WTC11 (cell line): ENCODE measurements around the gene ATP6V1G1. TPM values are rescaled to one million over a fixed set of nuclear protein-coding genes. Genes with fewer than 3 reads are reported as not detected.

Experiments used
- ATAC-seq: fragments of 200-7000 bp; cut with Tn5 transposase; 2 replicates; pipeline ENCODE4 v1.10.0; 2021; ENCODE audit warnings: mild to moderate bottlenecking, moderate library complexity
- CTCF ChIA-PET: fragments of 300-600 bp; sonication (Branson Sonifier 250); formaldehyde crosslinking; loops from one replicate; lab custom pipeline; 2021; ENCODE audit warnings: antibody characterized with exemption; lab: Charles Lee
- POLR2A ChIA-PET: fragments of 350-600 bp; sonication (Branson Sonifier 250); formaldehyde crosslinking; loops from one replicate; lab custom pipeline; 2021; ENCODE audit warnings: antibody characterized with exemption; lab: Charles Lee
- DNase-seq: peaks from one replicate; pipeline ENCODE4 v3.0.0; 2021; ENCODE audit warnings: low spot score
- H3K27ac Mint-ChIP-seq: 2 replicates; pipeline ENCODE4 v1.8.0; 2021; ENCODE audit warnings: mixed read lengths
- H3K27me3 Mint-ChIP-seq: 2 replicates; pipeline ENCODE4 v1.8.0; 2021; ENCODE audit warnings: low read depth, mild to moderate bottlenecking, moderate library complexity, mixed read lengths
- H3K36me3 Mint-ChIP-seq: 2 replicates; pipeline ENCODE4 v1.8.0; 2021; ENCODE audit warnings: mixed read lengths
- H3K4me1 Mint-ChIP-seq: 2 replicates; pipeline ENCODE4 v1.8.0; 2022; ENCODE audit warnings: mixed read lengths
- H3K4me3 Mint-ChIP-seq: 2 replicates; pipeline ENCODE4 v1.8.0; 2021; ENCODE audit warnings: mild to moderate bottlenecking, moderate library complexity, mixed read lengths
- H3K9me3 Mint-ChIP-seq: 2 replicates; pipeline ENCODE4 v1.8.0; 2021; ENCODE audit warnings: mixed read lengths
- CDX4 ChIP-seq: fragments of 250-450 bp; sonication (Bioruptor Pico); IDR thresholded peaks from 2 replicates; pipeline ENCODE4 v1.9.0; 2021; ENCODE audit warnings: moderate library complexity, mild to moderate bottlenecking, inconsistent platforms, borderline replicate concordance
- CREB1 ChIP-seq: sonication (generic); formaldehyde crosslinking; IDR thresholded peaks from 2 replicates; pipeline ENCODE4 v1.8.0; 2023; ENCODE audit warnings: mild to moderate bottlenecking, missing genetic modification reagents
- CTCF ChIP-seq: fragments of 200-600 bp; IDR thresholded peaks from 2 replicates; pipeline ENCODE4 v1.8.0; 2022; ENCODE audit warnings: antibody characterized with exemption
- ESRRA ChIP-seq: sonication (generic); formaldehyde crosslinking; IDR thresholded peaks from 2 replicates; pipeline ENCODE4 v1.8.1; 2022; ENCODE audit warnings: mild to moderate bottlenecking, missing genetic modification reagents, borderline replicate concordance
- FOXJ3 ChIP-seq: sonication (generic); formaldehyde crosslinking; IDR thresholded peaks from 2 replicates; pipeline ENCODE4 v1.9.0; 2021; ENCODE audit warnings: missing genetic modification reagents, mild to moderate bottlenecking, borderline replicate concordance
- FOXP4 ChIP-seq: sonication (generic); formaldehyde crosslinking; IDR thresholded peaks from 2 replicates; pipeline ENCODE4 v1.8.0; 2022; ENCODE audit warnings: mild to moderate bottlenecking, missing genetic modification reagents
- GRHL2 ChIP-seq: fragments of 250-450 bp; sonication (Bioruptor Pico); IDR thresholded peaks from 2 replicates; pipeline ENCODE4 v1.8.0; 2022; ENCODE audit warnings: mild to moderate bottlenecking, moderate library complexity; ENCODE audit not compliant: insufficient replicate concordance, severe bottlenecking
- HMGXB4 ChIP-seq: sonication (generic); formaldehyde crosslinking; IDR thresholded peaks from 2 replicates; pipeline ENCODE4 v1.8.1; 2023; ENCODE audit warnings: mild to moderate bottlenecking, moderate library complexity, missing genetic modification reagents
- JUN ChIP-seq: sonication (generic); formaldehyde crosslinking; IDR thresholded peaks from 2 replicates; pipeline ENCODE4 v1.8.0; 2023; ENCODE audit warnings: mild to moderate bottlenecking, missing genetic modification reagents
- KAT7 ChIP-seq: sonication (generic); formaldehyde crosslinking; IDR thresholded peaks from 2 replicates; pipeline ENCODE4 v1.8.1; 2023; ENCODE audit warnings: missing genetic modification reagents, mild to moderate bottlenecking, borderline replicate concordance
- MXD4 ChIP-seq: fragments of 250-450 bp; sonication (Bioruptor Pico); IDR thresholded peaks from 2 replicates; pipeline ENCODE4 v1.8.0; 2021; ENCODE audit warnings: mild to moderate bottlenecking, moderate library complexity, borderline replicate concordance
- MYBL2 ChIP-seq: sonication (generic); formaldehyde crosslinking; IDR thresholded peaks from 2 replicates; pipeline ENCODE4 v1.8.1; 2023; ENCODE audit warnings: mild to moderate bottlenecking, moderate library complexity, missing genetic modification reagents
- NR1H2 ChIP-seq: sonication (generic); formaldehyde crosslinking; IDR thresholded peaks from 2 replicates; pipeline ENCODE4 v1.9.0; 2021; ENCODE audit warnings: mild to moderate bottlenecking, moderate library complexity, missing genetic modification reagents
- NR3C1 ChIP-seq: sonication (generic); formaldehyde crosslinking; conservative IDR thresholded peaks from 2 replicates; pipeline ENCODE4 v1.8.1; 2023; ENCODE audit warnings: low read depth, mild to moderate bottlenecking, missing genetic modification reagents
- PREB ChIP-seq: sonication (generic); formaldehyde crosslinking; IDR thresholded peaks from 2 replicates; pipeline ENCODE4 v1.8.1; 2022; ENCODE audit warnings: mild to moderate bottlenecking, missing genetic modification reagents, moderate library complexity, borderline replicate concordance
- SMAD3 ChIP-seq: sonication (generic); formaldehyde crosslinking; IDR thresholded peaks from 2 replicates; pipeline ENCODE4 v1.8.0; 2022; ENCODE audit warnings: missing genetic modification reagents, mild to moderate bottlenecking, borderline replicate concordance
- SP1 ChIP-seq: sonication (generic); formaldehyde crosslinking; conservative IDR thresholded peaks from 2 replicates; pipeline ENCODE4 v1.8.1; 2022; ENCODE audit warnings: missing genetic modification reagents
- TEAD4 ChIP-seq: sonication (generic); formaldehyde crosslinking; IDR thresholded peaks from 2 replicates; pipeline ENCODE4 v1.8.0; 2022; ENCODE audit warnings: mild to moderate bottlenecking, missing genetic modification reagents
- total RNA-seq: library from RNA; stranded (reverse); gene quantifications from 3 replicates; pipeline ENCODE4 v1.2.3, GENCODE V29; 2021

ATP6V1G1 gene
- total RNA-seq, 1 experiment from 2014 or later: 108 TPM

GRCh38 chr9:114603248-114603647 lies 15.7 kb downstream of the ATP6V1G1 start (continued):
- TF ChIP-seq MYBL2 (CRISPR knock-in tag) (no peak), HMGXB4 (CRISPR knock-in tag) (no peak), FOXP4 (CRISPR knock-in tag) (no peak), NR3C1 (CRISPR knock-in tag) (no peak)

- H3K4me1 Mint-ChIP-seq: no peaks in the 10 kb centered on the region; the same call in 1 of the 2 replicates
- DNase-seq (no peak), ATAC-seq (no peak)
- peaks cover 21% of the 10 kb centered on the region for H3K9me3 Mint-ChIP-seq
- ChIA-PET POLR2A (no interaction called here), CTCF (interaction anchor here (0.6 kb wide), 1 partner anchor 57 kb away, joined by 3 read pairs; no protein-coding TSS in a partner anchor)
- H3K27me3 Mint-ChIP-seq: peaks cover 17% of the 10 kb centered on the region
- TF ChIP-seq FOXJ3 (CRISPR knock-in tag): no peak
- TF ChIP-seq KAT7: no peak
- TF ChIP-seq PREB (CRISPR knock-in tag): no peak
- no peak for TF ChIP-seq CDX4 (CRISPR knock-in tag)
- no peak for TF ChIP-seq MXD4 (CRISPR knock-in tag)
- TF ChIP-seq SMAD3 (CRISPR knock-in tag): no peak
- TF ChIP-seq SP1: no peak
- TF ChIP-seq NR1H2 (CRISPR knock-in tag): no peak
- no peak for TF ChIP-seq ESRRA (CRISPR knock-in tag)
- TF ChIP-seq TEAD4: no peak
- TF ChIP-seq CTCF: no peak
- TF ChIP-seq CREB1 (CRISPR knock-in tag): no peak
- no peak for TF ChIP-seq GRHL2
- no peak for TF ChIP-seq JUN (CRISPR knock-in tag)
- no peak overlapping the region for H3K4me3 Mint-ChIP-seq
- no peak overlapping the region for H3K27ac Mint-ChIP-seq
- H3K36me3 Mint-ChIP-seq: peaks cover 26% of the 10 kb centered on the region
These were observed 17.4 kb downstream of the ATP6V1G1 start for GRCh38 chr9:114604989-114605388.
